ENCODE measurements around the gene AEBP1. TPM values are rescaled to one million over a fixed set of nuclear protein-coding genes. Genes with fewer than 3 reads are reported as not detected.

The AEBP1 gene
- total RNA-seq (2014; rRNA removed; shearing (Covaris generic)): not detected in 2 replicates
- polyA plus RNA-seq (2015; cell fraction: cytosol; rRNA removed): 0.04 and 0.25 TPM in 2 replicates
- not detected in 2 replicates for polyA plus RNA-seq (2015; cell fraction: nucleus; rRNA removed)

DNA sequence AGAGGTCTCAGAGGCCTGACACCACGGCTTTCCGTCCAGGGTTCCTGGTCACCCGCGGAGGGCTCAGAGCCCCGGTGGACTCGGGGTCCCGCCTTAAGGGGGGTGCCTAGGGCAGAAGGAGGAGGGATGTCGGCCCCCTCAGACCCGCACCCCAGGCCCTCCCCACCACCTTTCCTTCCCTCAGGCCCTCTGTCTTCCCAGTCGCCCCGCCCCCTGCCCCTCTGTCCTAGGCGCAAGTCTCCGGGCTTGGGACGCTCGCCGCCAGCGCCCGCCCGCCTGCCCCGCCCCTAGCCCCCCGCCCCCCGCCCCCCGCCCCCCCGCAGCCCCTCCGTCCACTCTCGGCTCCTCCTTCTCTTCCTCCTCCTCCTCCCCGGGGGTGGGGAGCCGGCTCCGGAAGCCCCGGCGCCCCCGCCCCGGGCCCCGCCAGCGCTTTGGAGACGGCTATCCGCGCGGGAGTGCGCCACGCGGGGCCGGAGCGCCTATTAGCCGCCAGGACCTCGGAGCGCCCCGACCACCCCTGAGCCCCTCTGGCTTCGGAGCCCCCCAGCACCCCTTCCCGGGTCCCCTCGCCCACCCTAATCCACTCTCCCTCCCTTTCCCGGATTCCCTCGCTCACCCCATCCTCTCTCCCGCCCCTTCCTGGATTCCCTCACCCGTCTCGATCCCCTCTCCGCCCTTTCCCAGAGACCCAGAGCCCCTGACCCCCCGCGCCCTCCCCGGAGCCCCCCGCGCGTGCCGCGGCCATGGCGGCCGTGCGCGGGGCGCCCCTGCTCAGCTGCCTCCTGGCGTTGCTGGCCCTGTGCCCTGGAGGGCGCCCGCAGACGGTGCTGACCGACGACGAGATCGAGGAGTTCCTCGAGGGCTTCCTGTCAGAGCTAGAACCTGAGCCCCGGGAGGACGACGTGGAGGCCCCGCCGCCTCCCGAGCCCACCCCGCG lies at the start of gene AEBP1:
Gene AEBP1 (plus strand): TSS at position 423 of the 937 bp plus-strand sequence. CDS start 321 bp downstream, at position 744.
- DNase-seq (ENCODE audit: low read depth, low spot score): no peak
- in situ Hi-C loops (cut with HindIII; ENCODE audit: low pct_unique_long_range_greater_than_20kb, low sequenced_read_pairs): no loop called here

DNA sequence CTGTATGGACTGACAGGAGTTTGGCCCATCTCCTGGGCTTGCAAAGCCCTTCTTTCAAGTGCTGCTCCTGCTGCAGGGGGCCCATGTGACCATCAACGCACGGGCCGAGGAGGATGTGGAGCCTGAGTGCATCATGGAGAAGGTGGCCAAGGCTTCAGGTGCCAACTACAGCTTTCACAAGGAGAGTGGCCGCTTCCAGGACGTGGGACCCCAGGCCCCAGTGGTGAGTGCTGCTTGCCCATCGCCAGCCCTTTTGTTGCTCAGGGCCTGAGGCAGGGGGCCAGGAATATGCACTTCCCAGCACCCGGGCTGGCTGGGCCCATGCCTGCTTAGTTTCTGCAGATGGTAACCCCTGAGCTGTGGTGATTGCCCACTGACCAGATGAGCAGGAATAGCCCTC lies 47.5 kb upstream of the AEBP1 start:
- in situ Hi-C loops (cut with HindIII; ENCODE audit: low pct_unique_long_range_greater_than_20kb, low sequenced_read_pairs): no loop called here
- no peak for DNase-seq (ENCODE audit: low read depth, low spot score)

DNA sequence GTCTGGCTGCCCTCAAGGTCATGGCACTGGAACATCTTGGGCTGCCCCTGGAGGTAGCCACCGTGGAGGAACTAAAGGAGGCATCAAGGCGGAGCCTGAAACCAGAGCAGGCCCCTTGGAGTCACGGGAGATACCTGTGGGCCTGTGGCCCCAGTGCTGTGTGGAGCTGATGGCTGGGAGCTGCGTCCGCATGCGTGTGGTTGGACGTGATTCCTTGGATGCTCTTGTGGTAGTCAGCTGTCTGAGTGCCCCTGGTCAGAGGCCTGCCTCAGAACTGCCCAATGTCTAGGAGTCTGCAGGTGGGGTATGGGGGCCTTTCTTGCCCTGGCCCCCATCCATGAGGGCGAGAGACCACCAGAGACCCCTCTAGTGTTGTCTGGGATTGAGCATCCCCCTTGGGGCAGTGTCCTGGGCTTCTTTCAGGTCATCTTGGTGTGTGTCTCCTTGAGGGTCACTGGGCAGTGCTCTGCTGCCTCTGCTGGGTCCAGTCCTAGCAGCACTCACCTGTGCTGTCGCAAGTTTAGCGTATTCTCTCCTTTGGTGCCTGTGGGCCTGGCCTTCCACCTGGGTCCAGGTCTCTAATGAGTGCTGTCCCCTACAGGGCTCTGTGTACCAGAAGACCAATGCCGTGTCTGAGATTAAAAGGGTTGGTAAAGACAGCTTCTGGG lies 46.8 kb upstream of the AEBP1 start:
- DNase-seq (ENCODE audit: low read depth, low spot score): no peak
- in situ Hi-C loops (cut with HindIII; ENCODE audit: low pct_unique_long_range_greater_than_20kb, low sequenced_read_pairs): no loop called here

GRCh38 chr7:44057849-44058758 lies 46.0 kb upstream of the AEBP1 start:
- in situ Hi-C loops (cut with HindIII; ENCODE audit: low pct_unique_long_range_greater_than_20kb, low sequenced_read_pairs): no loop called here
- DNase-seq (ENCODE audit: low read depth, low spot score): no peak

GRCh38 chr7:44058759-44059218 lies 45.4 kb upstream of the AEBP1 start:
- in situ Hi-C loops (cut with HindIII; ENCODE audit: low pct_unique_long_range_greater_than_20kb, low sequenced_read_pairs): no loop called here
- DNase-seq (ENCODE audit: low read depth, low spot score): no peak

DNA sequence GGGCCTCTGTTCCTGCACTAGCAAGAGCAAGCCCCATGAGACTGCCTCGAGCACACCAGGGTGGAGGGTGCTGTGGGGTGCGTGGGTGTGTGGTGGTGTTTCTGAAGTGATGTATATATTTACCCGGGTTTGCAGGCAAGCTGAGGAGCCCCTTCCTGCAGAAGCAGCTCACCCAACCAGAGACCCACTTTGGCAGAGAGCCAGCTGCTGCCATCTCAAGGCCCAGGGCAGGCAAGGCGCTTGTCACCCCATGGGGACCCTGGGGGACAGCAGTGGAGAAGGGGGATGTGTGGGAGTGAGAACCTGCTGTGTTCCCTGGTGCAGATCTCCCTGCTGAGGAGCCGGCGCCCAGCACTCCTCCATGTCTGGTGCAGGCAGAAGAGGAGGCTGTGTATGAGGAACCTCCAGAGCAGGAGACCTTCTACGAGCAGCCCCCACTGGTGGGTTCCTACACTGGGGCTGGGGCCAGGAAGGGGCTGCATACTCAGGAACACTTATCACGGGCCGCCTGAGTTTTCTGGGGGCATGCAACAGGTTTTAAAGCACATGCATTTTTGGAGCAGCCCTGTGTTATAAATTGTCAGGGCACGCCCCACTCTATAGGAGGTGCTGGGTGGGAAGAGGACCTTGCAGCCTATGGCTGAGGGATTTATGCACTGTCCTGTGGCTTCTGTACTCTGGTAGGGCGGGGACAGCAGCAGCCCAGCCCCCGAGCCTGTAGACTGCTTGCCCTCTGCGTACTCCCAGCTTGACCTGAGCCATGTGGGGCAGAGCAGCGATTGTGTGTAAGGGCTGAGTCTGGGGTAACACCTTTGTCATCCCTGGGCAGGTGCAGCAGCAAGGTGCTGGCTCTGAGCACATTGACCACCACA lies 44.7 kb upstream of the AEBP1 start:
- in situ Hi-C loops (cut with HindIII; ENCODE audit: low pct_unique_long_range_greater_than_20kb, low sequenced_read_pairs): no loop called here
- no peak for DNase-seq (ENCODE audit: low read depth, low spot score)

DNA sequence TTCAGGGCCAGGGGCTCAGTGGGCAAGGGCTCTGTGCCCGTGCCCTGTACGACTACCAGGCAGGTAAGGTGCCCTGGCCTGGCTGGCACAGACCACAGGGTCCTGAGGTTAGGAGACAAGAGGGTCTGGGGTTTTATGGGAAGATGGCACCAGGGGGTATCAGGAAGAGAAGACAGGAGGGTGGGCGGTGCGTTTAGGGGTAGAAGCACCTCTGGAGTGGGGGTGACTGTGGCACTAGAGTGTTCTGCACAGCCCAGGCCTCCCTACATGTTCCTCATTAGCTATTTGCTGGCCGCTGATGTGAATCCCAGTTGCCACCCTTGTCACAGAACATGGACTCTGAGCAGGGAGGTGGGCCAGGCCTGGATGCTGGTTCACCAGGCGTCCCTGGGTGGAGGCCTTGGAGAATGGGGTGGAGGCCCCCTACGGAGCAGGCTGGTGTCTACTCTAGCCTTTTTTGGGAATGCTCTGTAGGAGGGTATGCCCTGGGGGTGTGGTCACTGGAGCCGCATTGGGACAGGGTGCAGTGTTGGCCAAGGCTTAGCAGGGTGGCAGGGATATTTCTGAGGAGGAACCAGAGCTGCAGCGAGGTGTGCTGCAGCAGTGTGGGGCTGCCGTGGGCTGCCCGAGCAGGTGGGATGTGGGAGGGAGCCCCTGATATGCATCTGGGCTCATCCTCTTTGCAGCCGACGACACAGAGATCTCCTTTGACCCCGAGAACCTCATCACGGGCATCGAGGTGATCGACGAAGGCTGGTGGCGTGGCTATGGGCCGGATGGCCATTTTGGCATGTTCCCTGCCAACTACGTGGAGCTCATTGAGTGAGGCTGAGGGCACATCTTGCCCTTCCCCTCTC lies 43.8 kb upstream of the AEBP1 start:
- in situ Hi-C loops (cut with HindIII; ENCODE audit: low pct_unique_long_range_greater_than_20kb, low sequenced_read_pairs): no loop called here
- no peak for DNase-seq (ENCODE audit: low read depth, low spot score)

DNA sequence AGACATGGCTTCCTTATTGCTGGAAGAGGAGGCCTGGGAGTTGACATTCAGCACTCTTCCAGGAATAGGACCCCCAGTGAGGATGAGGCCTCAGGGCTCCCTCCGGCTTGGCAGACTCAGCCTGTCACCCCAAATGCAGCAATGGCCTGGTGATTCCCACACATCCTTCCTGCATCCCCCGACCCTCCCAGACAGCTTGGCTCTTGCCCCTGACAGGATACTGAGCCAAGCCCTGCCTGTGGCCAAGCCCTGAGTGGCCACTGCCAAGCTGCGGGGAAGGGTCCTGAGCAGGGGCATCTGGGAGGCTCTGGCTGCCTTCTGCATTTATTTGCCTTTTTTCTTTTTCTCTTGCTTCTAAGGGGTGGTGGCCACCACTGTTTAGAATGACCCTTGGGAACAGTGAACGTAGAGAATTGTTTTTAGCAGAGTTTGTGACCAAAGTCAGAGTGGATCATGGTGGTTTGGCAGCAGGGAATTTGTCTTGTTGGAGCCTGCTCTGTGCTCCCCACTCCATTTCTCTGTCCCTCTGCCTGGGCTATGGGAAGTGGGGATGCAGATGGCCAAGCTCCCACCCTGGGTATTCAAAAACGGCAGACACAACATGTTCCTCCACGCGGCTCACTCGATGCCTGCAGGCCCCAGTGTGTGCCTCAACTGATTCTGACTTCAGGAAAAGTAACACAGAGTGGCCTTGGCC lies 43.0 kb upstream of the AEBP1 start:
- no peak for DNase-seq (ENCODE audit: low read depth, low spot score)
- in situ Hi-C loops (cut with HindIII; ENCODE audit: low pct_unique_long_range_greater_than_20kb, low sequenced_read_pairs): no loop called here

DNA sequence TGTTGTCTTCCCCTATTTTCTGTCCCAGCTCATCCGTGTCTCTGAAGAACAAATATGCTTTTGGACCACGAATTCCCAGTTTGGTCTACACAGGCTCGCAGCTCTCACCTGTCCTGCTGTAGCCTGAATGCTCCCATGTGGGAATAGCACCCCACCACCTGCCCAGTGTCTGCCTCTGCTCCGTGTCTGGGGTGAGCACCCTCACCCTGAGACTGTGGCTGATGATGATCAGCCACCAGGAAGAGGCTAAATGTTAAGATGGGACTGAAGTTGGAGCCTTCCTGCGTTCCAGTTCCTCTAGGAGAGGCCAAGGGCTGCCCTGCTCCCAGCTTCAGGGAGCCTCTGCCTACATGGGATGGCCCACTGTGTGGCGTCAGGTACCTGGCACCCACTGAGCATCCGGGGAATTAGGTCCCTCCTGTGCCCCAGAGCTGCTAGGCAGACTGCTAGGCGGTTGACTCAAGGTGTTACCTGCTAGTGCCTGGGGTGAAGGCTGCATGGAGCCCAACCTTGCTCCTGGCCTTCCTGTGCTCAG lies 42.4 kb upstream of the AEBP1 start:
- in situ Hi-C loops (cut with HindIII; ENCODE audit: low pct_unique_long_range_greater_than_20kb, low sequenced_read_pairs): no loop called here

GRCh38 chr7:44062180-44062902 lies 41.8 kb upstream of the AEBP1 start:
- no peak for DNase-seq (ENCODE audit: low read depth, low spot score)
- in situ Hi-C loops (cut with HindIII; ENCODE audit: low pct_unique_long_range_greater_than_20kb, low sequenced_read_pairs): no loop called here

More for the DNA sequence above, 42.4 kb upstream of the AEBP1 start:
- DNase-seq (ENCODE audit: low read depth, low spot score): no peak

DNA sequence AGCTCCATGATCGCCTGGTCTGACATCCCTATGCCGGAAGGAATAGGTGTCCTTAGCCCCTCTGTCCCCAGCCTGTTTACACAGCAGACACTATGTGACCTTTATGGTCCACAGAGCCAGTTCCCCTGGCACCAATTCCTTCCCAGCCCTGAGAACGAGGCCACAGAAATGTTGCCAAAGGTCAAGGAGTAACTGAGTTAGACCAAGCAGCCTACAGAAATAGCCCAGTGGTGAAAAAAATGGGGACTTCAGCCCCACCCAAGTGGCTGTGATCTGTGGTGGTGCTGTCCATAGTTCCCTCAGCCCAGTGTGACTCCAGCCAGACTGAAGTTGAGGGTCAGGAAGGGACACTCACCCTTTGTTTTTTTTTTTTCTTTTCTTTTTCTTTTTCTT lies 41.2 kb upstream of the AEBP1 start:
- no peak for DNase-seq (ENCODE audit: low read depth, low spot score)
- in situ Hi-C loops (cut with HindIII; ENCODE audit: low pct_unique_long_range_greater_than_20kb, low sequenced_read_pairs): no loop called here

DNA sequence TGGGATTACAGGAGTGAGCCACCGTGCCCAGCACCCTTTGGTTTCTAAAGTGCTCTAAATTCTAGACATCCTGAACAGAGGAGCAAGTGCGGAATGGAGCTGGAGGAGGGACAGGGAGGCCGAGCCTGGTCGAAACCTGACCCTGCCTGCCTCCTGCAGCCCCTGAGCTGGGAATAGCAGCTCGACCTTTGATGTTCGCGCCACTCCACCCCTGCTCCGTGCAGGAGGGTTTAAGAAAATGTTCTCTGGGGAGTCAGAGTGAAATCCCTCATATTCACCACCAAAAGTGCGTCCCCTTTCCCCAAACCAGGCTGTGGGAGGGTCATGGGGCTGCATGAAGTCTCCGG lies 40.6 kb upstream of the AEBP1 start:
- in situ Hi-C loops (cut with HindIII; ENCODE audit: low pct_unique_long_range_greater_than_20kb, low sequenced_read_pairs): no loop called here
- no peak for DNase-seq (ENCODE audit: low read depth, low spot score)

- in situ Hi-C loops (cut with HindIII; ENCODE audit: low pct_unique_long_range_greater_than_20kb, low sequenced_read_pairs): no loop called here
- no peak for DNase-seq (ENCODE audit: low read depth, low spot score)
These were observed 40.1 kb upstream of the AEBP1 start for GRCh38 chr7:44063894-44064651.

- in situ Hi-C loops (cut with HindIII; ENCODE audit: low pct_unique_long_range_greater_than_20kb, low sequenced_read_pairs): no loop called here
- DNase-seq (ENCODE audit: low read depth, low spot score): no peak
These were observed 39.2 kb upstream of the AEBP1 start for GRCh38 chr7:44064791-44065430.
